GM18868 (cell line): ENCODE results near the gene EEF2KMT.
"Not testable (repeated sequence)": the region's sequence is repeated elsewhere in the genome, so short reads cannot be mapped to it uniquely, and the experiment has no call there.

ENCODE experiments used
- ATAC-seq: cut with Tn5 transposase; IDR thresholded peaks from one replicate; pipeline ENCODE4 v1.9.1; 2021; ENCODE audit warnings: mild to moderate bottlenecking, moderate library complexity; ENCODE audit not compliant: unreplicated experiment

The EEF2KMT gene

DNA sequence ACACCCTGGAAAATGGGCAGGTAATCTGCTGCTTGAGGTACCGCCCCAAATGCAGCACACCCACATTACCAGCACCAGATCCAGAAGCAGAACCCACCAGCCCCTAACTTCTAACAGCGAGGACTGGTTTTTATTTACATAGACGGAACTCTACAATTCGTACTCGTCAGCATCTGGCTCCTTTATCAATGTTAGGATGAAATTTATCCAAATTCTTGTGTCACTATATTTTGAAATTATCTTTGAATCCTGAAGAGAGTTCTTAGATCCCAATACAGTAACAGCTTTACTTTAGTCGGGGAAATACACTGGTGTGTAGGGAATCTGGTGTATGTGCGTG, 26.3 kb downstream of the EEF2KMT start:
- no peak for ATAC-seq

DNA sequence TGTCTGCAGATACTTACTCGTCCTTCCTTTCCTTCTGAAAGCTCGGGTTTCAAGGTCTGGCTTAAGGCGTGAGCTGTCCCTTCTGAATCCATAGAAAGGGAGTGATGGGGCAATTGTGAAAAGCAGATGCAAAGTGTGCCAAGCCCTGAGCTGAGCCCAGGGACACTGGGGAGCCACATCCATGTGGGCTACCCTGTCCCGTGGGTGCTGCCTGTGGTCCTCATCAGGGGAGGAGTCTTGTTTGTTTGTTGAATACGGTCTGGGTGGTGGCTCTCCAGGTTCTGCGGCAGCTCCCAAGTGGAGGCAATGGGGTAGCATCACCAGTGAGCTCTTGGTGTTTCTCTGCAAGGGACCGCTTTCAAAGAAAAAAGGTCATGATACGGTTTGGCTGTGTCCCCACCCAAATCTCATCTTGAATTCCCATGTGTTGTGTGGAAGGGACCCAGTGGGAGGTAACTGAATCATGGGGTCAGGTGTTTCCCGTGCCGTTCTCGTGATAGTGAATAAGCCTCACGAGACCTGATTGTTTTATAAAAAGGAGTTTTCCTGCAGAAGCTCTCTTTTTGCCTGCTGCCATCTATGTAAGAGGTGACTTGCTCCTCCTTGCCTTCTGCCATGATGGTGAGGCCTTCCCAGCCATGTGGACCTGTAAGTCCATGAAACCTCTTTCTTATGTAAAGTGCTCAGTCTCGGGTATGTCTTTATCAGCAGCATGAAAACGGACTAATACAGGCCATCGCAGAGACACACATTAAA, 27.0 kb downstream of the EEF2KMT start:
- ATAC-seq: no peak

DNA sequence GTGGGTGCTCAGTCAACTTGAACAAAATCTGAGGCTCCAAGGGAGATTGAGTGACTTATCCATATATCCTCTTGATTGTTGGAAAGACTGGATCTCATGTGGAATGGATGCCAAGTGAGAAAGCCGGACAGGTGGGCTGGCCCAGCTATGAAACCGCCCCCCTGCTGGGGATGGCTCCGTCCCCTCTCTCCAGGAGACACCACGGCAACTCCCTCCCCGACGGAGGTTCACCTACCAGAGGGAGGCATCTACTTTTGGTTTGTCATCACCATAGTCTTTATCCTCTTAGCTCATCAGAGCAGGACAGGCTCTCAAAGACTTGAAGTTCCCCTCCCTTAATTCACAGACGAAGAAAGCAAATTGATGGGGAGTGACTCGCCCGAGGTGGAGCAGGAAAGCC, 27.7 kb downstream of the EEF2KMT start:
- ATAC-seq: no peak

DNA sequence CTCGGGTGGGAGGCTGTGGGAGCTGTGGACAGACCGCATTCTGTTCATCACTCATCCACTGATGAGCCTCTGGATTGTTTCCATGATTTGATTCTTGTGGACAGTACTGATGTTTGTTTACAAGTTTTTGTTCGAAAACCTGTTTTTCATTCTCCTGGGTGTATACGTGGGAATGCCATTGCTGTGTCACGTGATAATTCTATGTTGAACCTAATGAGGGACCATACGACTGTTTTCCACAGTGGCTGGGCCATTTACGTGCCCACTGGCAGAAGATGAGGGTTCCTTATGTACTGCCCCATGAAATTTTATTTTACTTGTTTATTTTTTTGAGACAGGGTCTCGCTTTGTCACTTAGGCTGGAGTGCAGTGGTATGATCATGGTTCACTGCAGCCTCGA, 28.5 kb downstream of the EEF2KMT start:
- no peak for ATAC-seq

DNA sequence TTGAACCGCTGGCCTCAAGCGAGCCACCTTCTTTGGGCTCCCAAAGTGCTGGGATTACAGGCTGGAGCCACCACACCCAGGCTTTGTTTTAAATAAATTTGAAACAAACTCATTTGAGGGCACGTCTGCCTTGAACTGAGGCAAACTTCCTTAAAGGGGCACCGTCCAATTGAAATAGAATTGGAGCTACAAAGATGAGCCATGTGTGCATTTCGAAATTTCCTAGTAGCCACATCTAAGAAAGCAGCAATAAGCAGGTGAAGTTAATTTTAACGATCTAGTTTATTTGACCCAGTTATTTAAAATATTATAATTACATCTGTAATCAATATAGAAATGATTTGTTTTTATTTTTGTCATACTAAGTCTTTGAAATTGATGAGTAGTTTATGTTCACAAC, 31.1 kb downstream of the EEF2KMT start:
- ATAC-seq: no peak

DNA sequence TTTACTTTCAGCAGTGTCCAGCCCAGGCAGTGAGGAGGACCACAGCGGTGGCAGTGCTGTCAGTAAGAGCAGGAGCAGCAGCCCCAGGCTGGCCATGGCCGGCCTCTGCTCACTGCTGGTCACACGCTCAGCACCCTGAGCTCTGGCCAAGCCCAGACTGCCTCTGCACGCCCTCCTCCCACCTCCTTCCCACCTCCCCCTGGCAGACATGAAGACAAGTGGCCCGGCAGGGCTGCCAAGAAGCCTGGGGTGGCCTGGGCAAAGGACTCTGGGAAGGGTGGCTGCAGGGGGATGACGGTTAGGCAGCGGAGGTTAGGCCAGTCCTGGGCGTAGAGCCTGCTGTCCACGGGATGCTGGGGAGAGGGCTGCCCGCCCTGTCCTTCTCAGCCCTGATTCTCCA, 31.8 kb downstream of the EEF2KMT start, which contains the start of gene C16orf89:
Gene C16orf89, minus strand, starts transcription at position 144 of the 400 bp plus-strand sequence. Its CDS starts 48 bp downstream, at position 96.
- no peak for ATAC-seq

DNA sequence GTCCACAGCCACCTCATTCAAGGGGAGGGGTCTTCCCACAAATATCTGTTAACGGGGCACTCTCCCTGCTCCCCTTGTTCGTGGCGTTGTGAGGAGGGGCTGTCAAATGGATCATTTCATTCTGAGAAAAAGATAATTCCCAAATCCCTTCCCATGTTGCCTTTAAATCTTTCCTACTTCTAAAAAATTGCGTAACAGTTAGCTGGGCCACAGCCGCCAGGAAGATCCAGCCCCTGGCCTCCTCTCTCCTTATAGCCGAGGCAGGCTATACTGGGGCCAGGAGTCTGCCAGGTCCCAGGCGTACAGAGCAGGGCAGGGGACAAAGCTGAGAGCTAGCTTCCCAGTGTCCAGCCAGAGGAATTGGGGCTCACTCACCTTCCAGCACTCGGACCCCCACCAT, 32.3 kb downstream of the EEF2KMT start:
- no peak for ATAC-seq

DNA sequence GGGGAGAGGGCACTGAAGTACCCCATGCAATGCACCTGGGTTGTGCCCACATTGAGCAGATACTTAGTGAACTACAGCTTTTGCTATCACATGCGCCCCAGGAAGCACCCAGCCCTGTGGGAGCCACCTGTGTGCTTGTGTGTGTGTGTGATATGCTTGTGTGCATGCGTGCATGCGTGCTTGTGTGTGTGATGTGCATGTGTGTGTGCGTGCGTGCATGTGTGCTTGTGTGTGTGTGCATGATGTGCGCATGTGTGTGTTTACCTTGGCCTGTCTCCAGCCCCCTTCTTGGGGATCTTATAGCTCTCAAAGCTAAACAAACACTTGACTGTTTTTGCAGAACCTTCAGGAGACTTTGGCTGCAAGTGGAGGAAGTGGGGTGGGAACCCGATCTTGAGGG, 32.7 kb downstream of the EEF2KMT start:
- no peak for ATAC-seq

DNA sequence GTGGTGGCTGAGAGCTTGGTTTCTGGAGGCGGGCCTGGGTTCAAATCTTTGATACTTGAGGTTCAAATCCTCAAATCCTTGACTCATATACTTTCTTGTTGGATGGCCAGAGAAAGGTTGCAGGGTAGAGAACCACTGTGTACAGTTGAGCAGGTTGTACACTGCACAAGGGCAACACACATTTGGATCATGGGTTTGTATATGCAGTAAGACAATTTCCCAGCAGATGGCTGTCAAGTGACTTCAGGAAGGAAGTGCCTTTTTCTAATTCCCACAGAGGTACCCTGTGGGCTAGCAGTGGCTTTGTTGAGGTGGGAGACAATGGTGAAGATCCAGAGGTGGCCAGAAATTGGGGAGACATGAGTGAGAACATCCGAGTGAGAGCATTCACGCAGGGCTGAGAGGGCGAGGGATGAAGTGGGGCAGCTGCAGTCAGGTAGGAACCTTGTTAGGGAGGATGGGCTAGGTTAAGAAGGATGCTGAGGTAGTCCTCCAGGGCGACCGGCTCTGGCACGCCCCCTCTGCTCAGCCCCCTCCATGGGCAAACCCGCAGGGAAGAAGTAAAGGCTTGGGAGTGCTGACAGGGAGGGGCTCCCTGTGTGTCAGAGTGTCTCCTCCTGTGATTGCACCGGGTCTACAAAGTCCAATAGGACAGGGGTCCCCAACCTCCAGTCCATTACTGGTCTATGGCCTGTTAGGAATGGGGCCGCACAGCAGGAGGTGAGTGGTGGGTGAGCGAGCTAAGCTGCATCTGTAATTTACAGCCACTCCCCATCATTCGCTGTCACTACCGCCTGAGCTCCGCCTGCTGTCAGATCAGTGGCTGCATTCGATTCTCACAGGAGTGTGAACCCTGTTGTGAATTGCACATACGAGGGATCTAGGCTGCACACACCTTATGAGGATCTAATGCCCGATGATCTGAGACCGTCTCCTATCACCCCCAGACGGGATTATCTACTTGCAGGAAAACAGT, 34.5 kb downstream of the EEF2KMT start:
- ATAC-seq: no peak

DNA sequence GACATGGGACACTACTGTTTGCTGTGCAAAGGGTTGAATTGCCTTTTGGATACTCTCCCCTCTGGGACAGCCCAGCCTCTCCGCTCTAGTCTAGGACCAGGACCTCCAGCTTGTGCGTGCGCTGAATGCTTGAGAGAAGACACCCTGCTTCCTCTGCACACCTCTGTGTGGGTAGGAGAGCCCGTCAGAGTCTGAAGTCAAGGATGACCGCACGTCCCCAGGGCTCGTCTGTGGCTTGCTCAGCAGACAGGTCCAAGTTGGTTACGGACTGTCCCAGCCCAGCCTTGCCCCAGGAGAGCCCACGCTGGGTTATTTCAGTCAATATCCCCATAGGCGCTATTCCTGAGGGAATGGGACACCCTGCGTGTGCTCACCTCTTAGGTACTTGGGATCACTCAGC, 35.5 kb downstream of the EEF2KMT start:
- ATAC-seq: no peak

DNA sequence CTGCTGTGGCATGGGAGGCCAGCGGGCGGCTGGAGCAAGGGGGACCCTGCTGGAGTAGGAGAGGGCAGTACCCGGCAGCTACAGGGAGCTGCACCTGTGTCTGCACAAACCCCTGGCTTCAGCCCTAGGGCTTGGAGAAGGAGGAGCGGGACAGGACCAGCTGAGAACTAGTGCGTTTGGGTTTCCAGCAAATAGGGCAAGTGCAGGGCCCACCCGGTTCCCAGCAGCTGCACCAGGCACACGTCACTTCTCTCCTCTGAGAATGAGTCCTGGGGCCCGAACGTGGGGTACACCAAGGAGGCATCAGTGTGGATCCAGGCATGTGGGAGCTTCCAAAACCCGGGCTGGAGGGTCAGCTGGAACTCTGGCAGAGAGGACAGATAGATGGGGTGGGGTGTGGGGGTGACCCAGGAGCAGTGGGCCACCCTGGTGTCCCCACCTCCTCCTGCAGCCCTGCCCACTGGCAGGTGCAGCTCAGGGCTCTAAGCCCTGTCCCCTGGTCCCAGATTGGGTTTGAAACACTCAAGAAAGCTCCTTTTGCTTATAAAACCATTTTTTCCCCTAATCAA, 37.4 kb downstream of the EEF2KMT start:
- ATAC-seq: no peak

DNA sequence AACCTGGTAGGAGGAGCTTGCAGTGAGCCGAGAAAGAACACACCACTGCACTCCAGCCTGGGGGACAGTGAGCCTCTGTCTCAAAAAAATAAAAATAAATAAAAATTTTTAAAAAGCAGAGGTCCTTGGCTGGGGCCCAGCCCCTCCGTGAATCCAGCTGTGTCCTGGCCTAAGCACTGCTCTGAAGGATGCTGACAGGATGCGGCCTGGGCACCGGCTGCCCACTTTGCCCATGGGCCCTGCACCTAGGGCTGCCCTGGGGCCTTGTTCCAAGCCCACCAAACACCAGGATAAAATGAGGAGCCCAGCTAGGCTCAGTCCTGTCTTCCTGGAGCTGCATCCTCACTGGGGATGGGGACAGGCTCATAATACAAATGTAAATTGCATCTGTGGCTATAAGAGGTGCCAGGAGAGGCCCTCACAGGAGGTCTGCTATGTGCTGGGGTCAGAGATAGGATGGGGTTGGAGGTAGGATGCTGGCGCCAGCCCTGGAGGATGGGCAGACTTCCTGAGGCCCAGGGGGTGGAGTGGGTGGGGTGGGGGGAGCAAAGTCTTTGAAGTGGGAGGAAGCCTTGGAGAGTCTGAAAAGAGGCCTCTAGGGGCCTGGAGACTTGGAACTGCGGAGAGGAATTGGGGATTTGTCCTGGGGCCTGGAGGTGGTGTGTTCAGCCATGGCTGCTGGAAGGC, 38.1 kb downstream of the EEF2KMT start:
- ATAC-seq: no peak

DNA sequence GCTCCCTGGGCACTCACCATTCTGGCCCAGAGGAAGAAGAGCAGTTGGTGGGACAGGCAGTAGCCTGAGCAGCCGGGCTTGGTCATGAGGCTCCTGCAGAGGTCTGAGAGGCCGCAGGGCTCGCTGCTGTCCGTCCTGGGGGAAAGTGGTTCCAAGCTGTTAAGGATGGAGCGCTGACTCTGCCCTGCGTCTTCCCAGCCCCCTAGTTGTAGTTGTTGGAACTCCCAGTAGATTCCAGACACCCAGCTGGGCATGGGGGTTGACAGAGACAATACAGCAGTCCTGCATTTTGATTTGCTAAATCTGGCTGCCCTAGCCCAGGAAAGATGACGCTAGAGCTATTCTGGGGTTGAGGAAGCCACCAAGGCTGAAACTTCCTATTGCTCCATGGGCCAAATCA, 39.1 kb downstream of the EEF2KMT start:
- no peak for ATAC-seq

DNA sequence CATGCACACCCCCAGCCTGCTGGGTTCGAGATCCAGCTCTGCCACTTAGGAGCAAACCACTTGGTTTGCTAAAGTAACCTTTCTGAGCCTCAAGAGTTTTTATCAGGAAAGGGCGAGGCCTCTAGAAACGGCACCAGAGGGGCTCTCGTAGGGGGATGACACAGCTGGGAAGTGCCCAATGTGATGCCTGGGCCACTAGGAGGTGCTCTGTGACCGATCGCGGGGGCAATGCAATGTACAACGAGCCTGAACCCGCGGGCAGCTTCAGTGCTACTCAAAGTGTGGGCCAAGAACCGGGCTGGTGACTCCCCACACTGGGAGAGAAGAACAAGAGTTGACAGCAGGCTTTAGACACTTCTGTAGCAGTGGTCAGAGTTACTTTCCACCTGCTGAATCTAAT, 41.2 kb downstream of the EEF2KMT start:
- ATAC-seq: peak; percentile 74

DNA sequence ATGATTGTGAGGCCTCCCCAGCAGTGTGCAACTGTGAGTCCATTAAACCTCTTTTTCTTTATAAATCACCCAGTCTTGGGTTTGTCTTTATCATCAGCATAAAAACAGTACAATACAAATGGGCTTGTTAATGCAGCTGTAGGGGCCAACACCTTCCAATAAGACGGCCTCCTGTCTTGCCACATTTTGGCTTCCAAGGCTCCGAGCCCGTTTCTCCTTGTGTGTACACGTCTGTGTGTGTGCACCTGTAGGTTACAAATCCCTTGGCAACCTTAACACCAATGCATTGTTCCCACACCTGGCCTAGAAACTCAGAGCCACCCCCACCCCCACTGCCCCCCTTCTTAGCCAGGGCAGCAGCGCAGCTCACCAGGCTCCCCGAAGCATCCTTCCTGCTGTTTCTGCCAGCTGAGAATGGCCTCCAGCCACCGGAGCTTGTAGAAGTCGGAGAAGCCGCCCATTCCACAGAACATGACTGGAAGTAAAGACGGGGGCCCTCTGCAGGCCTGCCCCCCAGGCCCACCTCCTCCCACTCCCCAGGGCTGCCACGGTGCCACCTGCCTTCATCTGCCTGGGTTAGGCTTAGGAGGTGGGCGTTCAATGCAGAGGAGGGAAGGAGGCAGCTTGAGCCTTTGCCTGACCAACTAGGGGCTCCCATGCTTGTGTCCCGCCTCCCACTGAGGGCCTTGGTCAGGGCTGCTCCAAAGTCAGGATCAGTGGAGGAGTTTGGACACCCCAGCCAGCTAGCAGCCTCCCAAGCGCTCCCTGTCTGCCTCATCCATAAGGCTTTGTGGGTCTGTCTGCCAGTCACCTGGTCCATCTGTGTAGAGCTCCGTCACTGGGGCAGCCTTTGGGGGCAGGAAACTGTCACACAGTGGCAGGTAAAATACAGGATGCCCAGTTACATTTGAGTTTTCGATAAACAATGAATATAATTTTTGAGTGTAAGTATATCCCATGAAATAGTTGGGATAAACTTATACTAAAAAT, 42.4 kb downstream of the EEF2KMT start:
- ATAC-seq: no peak

DNA sequence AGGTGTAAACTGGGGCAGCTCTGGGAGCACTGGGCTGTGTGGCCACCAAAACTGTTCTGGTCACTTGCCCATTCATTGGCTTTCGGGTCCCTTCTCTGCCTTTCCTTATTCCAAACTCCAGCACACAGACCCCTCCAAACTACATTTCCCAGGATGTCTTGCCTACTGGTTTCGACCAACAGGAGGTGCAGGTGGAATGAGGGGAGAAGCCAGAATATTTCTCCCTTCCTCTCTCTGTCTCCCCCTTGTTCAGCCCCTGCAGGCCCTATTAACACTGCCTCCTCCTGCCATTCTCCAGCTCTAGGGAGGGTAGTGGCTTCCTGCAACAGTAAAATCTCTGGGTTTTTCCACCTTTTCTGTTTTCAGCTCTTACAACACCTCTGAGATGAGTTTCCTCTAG, 50.7 kb downstream of the EEF2KMT start:
- ATAC-seq: no peak

DNA sequence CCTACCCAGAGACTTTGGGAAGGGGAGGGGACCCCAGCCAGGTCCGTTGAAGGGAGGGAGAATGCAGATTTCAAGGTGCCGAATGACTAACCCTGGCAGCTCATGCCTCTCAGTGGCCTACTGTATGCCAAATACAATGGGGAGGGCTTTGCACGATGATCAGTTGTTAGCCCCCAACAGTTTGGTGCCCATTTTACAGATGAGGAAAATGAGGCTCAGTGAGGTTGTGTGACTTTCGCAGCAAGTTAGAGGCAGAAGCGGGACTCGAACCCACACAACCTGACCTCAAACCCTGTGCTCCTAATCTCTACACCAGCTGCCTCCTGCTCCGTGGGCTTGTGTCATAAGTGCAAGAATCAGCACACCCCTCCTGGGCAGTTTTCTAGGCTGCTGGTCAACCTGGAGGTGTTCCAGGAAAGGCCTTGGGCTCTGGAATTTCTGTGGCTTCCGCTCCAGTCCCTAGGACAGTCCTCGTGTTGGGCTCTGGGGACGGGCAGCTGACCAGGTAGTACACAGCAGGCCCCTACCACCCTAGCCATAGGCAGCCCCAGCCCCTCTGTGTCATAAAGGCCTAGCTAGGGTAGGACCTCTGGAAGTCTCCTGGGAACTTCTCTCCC, 52.0 kb downstream of the EEF2KMT start:
- ATAC-seq: no peak

DNA sequence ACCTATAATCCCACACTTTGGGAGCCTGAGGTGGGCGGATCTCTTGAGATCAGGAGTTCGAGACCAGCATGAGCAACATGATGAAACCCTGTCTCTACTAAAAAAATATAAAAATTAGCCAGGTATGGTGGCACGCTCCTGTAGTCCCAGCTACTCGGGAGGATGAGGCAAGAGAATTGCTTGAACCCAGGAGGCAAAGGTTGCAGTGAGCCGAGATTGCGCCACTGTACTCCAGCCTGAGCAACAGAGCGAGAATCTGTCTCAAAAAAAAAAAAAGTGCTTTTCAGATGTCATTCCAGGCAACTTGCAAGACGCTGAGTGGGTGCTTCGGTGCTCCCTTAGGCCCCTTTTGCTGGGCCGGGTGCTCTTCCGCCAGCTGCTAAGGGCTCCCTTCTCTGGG, 53.0 kb downstream of the EEF2KMT start:
- not testable (repeated sequence) for ATAC-seq

DNA sequence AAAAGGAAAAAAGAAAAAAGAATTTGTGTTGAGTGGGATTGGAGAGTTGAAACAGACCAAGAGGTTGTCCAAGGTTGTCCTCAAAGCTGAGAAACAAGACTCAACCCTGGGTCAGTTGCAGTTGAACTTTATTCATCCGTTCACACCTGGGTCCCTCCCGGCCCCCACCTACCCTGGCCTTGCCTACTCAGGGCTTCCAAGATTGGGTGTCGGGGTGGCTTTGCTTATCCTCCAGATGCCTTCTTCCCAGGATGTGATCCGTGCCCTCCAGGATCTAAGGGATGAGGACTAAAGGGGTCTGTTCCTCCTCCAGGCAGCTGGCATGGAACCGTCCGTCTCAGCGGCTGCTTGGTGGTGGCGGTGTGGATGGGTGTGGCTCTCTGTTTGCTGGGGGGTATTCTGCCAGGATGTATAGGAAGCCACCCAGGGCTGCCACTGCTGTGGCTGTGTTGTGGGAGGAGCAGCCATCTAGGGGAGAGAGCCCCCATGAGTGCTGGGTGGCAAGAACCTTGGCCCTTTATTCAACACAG, 53.5 kb downstream of the EEF2KMT start:
- no peak for ATAC-seq
